Colonic mucosa (tissue), 4 donors: ENCODE data around the gene SEC16A. TPM values are rescaled to one million over a fixed set of nuclear protein-coding genes. Genes with fewer than 3 reads are reported as not detected.

Source experiments
- DNase-seq: peaks from one replicate; pipeline ENCODE4 v3.0.0-alpha.2; 2020
- H3K27ac ChIP-seq: fragments of 200-600 bp; one replicate; pipeline ENCODE4 v1.8.0; 2021
- H3K27me3 ChIP-seq: fragments of 200-600 bp; one replicate; pipeline ENCODE4 v1.8.0; 2021
- H3K36me3 ChIP-seq: fragments of 200-600 bp; one replicate; pipeline ENCODE4 v1.8.0; 2021
- H3K4me1 ChIP-seq: fragments of 200-600 bp; one replicate; pipeline ENCODE4 v1.8.0; 2021; ENCODE audit warnings: mild to moderate bottlenecking
- H3K4me3 ChIP-seq: fragments of 200-600 bp; one replicate; pipeline ENCODE4 v1.8.0; 2021
- H3K9ac ChIP-seq, 2 donors: one replicate each; pipeline ENCODE4 v1.7.0; 2013; ENCODE audit warnings: control low read depth in 2 of 2, low read depth in 2 of 2, low read length in 2 of 2
- H3K9me3 ChIP-seq: fragments of 200-600 bp; one replicate; pipeline ENCODE4 v1.8.0; 2021
- CTCF ChIP-seq: fragments of 200-600 bp; IDR thresholded peaks from one replicate; pipeline ENCODE4 v1.8.0; 2022; ENCODE audit warnings: antibody characterized with exemption, mild to moderate bottlenecking
- intact Hi-C: fragments of 100-400 bp; cut with DNase I; formaldehyde crosslinking; loops from one replicate; pipeline ENCODE4 v1.14.1; 2022
- total RNA-seq, 2 donors: library from RNA; stranded (reverse); fragmentation: NEBNext Ultra II Directional in 1 of 2; extraction: Animal tissue kit (Norgen Biotek cat#: 25700) in 1 of 2; gene quantifications; one replicate each; pipeline ENCODE4 v1.2.1, GENCODE V29; 2021
- donor health status: healthy.
- donor health status: DM: no; HTN: no; CAD: no.
- donor health status: DM: no; HTN: no; CAD: no.

SEC16A gene
- total RNA-seq, 2 donors from 2014 or later = 66.2 to 104 TPM

GRCh38 chr9:136502196-136502595, 19.4 kb upstream of the SEC16A start:
- intact Hi-C loops = no loop called here
- TF ChIP-seq CTCF = no peak
- Histone ChIP-seq H3K27ac (no peak overlapping the region), H3K9ac (no peak overlapping the region), H3K9me3 (no peaks in the 10 kb centered on the region), H3K4me1 (no peaks in the 10 kb centered on the region), H3K27me3 (no peaks in the 10 kb centered on the region), H3K4me3 (no peak overlapping the region), H3K36me3 (peaks cover 46% of the 10 kb centered on the region)
- DNase-seq = no peak

- H3K4me1 ChIP-seq = no peaks in the 10 kb centered on the region
- no peak overlapping the region for H3K27ac ChIP-seq
- DNase-seq = no peak
- H3K4me3 ChIP-seq = no peak overlapping the region
- peaks cover 44% of the 10 kb centered on the region for H3K36me3 ChIP-seq
- TF ChIP-seq CTCF = no peak
- intact Hi-C loops = no loop called here
- H3K27me3 ChIP-seq = no peaks in the 10 kb centered on the region
- no peaks in the 10 kb centered on the region for H3K9me3 ChIP-seq
- no peak overlapping the region for H3K9ac ChIP-seq
These were observed 18.8 kb upstream of the SEC16A start for GRCh38 chr9:136501686-136502085.

GRCh38 chr9:136499935-136500910, 17.4 kb upstream of the SEC16A start:
- no peaks in the 10 kb centered on the region for H3K4me1 ChIP-seq
- H3K9ac ChIP-seq = no peak overlapping the region
- H3K27ac ChIP-seq = no peak overlapping the region
- no peaks in the 10 kb centered on the region for H3K9me3 ChIP-seq
- H3K4me3 ChIP-seq = no peak overlapping the region
- H3K36me3 ChIP-seq = peaks cover 45% of the 10 kb centered on the region
- TF ChIP-seq CTCF = no peak
- intact Hi-C loops = no loop called here
- DNase-seq = no peak
- H3K27me3 ChIP-seq = no peaks in the 10 kb centered on the region

GRCh38 chr9:136499071-136499934, 16.5 kb upstream of the SEC16A start:
- Histone ChIP-seq H3K27ac (no peak overlapping the region), H3K4me3 (no peak overlapping the region), H3K36me3 (peaks cover 36% of the 10 kb centered on the region), H3K9ac (no peak overlapping the region), H3K9me3 (no peaks in the 10 kb centered on the region), H3K4me1 (no peaks in the 10 kb centered on the region), H3K27me3 (no peaks in the 10 kb centered on the region)
- intact Hi-C loops = no loop called here
- DNase-seq = no peak
- TF ChIP-seq CTCF = no peak

- Histone ChIP-seq H3K27me3 (no peaks in the 10 kb centered on the region), H3K9ac (no peak overlapping the region), H3K4me3 (no peak overlapping the region), H3K9me3 (no peaks in the 10 kb centered on the region), H3K27ac (no peak overlapping the region), H3K4me1 (no peaks in the 10 kb centered on the region), H3K36me3 (peaks cover 33% of the 10 kb centered on the region)
- intact Hi-C loops = no loop called here
- TF ChIP-seq CTCF = no peak
- no peak for DNase-seq
These were observed 15.3 kb upstream of the SEC16A start for GRCh38 chr9:136497916-136498695.
